Stomach (tissue), 9 donors: ENCODE results near the gene PLSCR3. TPM values are rescaled to one million over a fixed set of nuclear protein-coding genes. Genes with fewer than 3 reads are reported as not detected.

ENCODE experiments used
- DNase-seq, 2 donors: peaks; one replicate each; pipeline versions ENCODE4 v3.0.0 to v3.0.0-alpha.2; 2013 to 2019
- H3K27ac ChIP-seq, 5 donors: fragments of 200-600 bp in 4 of 5; sonication (generic) in 4 of 5; one replicate each; pipeline ENCODE4 v1.5.1; 2013 to 2019; ENCODE audit warnings: mild to moderate bottlenecking in 1 of 5, moderate library complexity in 1 of 5
- H3K27me3 ChIP-seq, 3 donors: fragments of 200-600 bp; sonication (generic); one replicate each; pipeline ENCODE4 v1.5.1; 2017 to 2019; ENCODE audit warnings: mixed run types in 1 of 3
- H3K36me3 ChIP-seq, 4 donors: fragments of 200-600 bp; sonication (generic); 1 replicate in 3 of 4; 2 replicates in 1 of 4; pipeline ENCODE4 v1.5.1; 2016 to 2019
- H3K4me1 ChIP-seq, 4 donors: fragments of 200-600 bp; sonication (generic); one replicate each; pipeline ENCODE4 v1.5.1; 2016 to 2019
- H3K4me3 ChIP-seq, 4 donors: fragments of 200-600 bp; sonication (generic) in 3 of 4; one replicate each; pipeline ENCODE4 v1.5.1; 2016 to 2019; ENCODE audit warnings: mild to moderate bottlenecking in 1 of 4
- H3K9me3 ChIP-seq, 4 donors: fragments of 200-600 bp; sonication (generic); one replicate each; pipeline ENCODE4 v1.5.1; 2016 to 2019
- EP300 ChIP-seq: sonication (generic); formaldehyde crosslinking; IDR thresholded peaks from one replicate; pipeline ENCODE4 v1.6.1; 2017; ENCODE audit warnings: antibody characterized with exemption
- POLR2A ChIP-seq, 4 donors: fragments of 450-650 bp; IDR thresholded peaks; one replicate each; pipeline ENCODE4 v1.6.1; 2016; ENCODE audit warnings: antibody characterized with exemption in 4 of 4, control low read depth in 2 of 4, mild to moderate bottlenecking in 1 of 4, moderate library complexity in 1 of 4
- POLR2AphosphoS5 ChIP-seq, 3 donors: sonication (generic); formaldehyde crosslinking; IDR thresholded peaks; one replicate each; pipeline ENCODE4 v1.6.1; 2016; ENCODE audit warnings: antibody characterized with exemption in 3 of 3
- WGBS, 5 donors: extraction: QIAGEN DNeasy Blood & Tissue Kit in 3 of 5; methylation state at CpG; one replicate each; pipeline versions ENCODE4 v1.1.5 to v1.1.7; 2013 to 2018; 5-methylcytosine and 5-hydroxymethylcytosine counted together
- intact Hi-C: fragments of 100-400 bp; cut with DNase I; formaldehyde crosslinking; loops from one replicate; pipeline ENCODE4 v1.15.1; 2023; ENCODE audit warnings: low total_unique reads
- polyA plus RNA-seq, 3 donors: library from polyadenylated mRNA; stranded (reverse); fragments of 200-250 nt; gene quantifications; one replicate each; pipeline ENCODE4 v1.2.3, GENCODE V29; 2013
- total RNA-seq, 5 donors: library from RNA; depleted of rRNA; stranded (reverse); fragments of >200 nt; gene quantifications; one replicate each; pipeline versions ENCODE4 v1.1.0 to v1.2.3, GENCODE V29; 2014 to 2016
- TF ChIP-seq, protein P1 (sequence below), 7 experiments: fragments of 450-650 bp in 4 of 7; fragments of 200-600 bp in 3 of 7; sonication (generic) in 3 of 7; IDR thresholded peaks; one replicate each; pipeline ENCODE4 v1.5.1; 2016 to 2019; ENCODE audit warnings: antibody characterized with exemption in 7 of 7, control low read depth in 2 of 7, mild to moderate bottlenecking in 1 of 7
- donor health status: healthy with polysubstance abuse.
- donor health status: Bipolar disorder and iron deficiency.
- donor health status: healthy.

Gene PLSCR3
- total and polyA plus RNA-seq, 8 donors: 7.9 to 101 (median 24.4) TPM; not detected in 1

GRCh38 chr17:7426203-7426863 lies 32.0 kb upstream of the PLSCR3 start:
- H3K4me1 ChIP-seq: no peaks in the 10 kb centered on the region
- H3K36me3 ChIP-seq: no peaks in the 10 kb centered on the region
- 89 to 94% (median 93%) methylated on average over 28 to 33 of the region's 33 CpGs for WGBS, 5 donors
- intact Hi-C loops: loop anchor here (10.0 kb wide), 1 partner anchor 62 kb away; no protein-coding TSS in a partner anchor
- no peak overlapping the region for H3K4me3 ChIP-seq
- TF ChIP-seq POLR2A (IDR thresholded peaks at IDR 0.05): no peak
- TF ChIP-seq, protein P1, sequence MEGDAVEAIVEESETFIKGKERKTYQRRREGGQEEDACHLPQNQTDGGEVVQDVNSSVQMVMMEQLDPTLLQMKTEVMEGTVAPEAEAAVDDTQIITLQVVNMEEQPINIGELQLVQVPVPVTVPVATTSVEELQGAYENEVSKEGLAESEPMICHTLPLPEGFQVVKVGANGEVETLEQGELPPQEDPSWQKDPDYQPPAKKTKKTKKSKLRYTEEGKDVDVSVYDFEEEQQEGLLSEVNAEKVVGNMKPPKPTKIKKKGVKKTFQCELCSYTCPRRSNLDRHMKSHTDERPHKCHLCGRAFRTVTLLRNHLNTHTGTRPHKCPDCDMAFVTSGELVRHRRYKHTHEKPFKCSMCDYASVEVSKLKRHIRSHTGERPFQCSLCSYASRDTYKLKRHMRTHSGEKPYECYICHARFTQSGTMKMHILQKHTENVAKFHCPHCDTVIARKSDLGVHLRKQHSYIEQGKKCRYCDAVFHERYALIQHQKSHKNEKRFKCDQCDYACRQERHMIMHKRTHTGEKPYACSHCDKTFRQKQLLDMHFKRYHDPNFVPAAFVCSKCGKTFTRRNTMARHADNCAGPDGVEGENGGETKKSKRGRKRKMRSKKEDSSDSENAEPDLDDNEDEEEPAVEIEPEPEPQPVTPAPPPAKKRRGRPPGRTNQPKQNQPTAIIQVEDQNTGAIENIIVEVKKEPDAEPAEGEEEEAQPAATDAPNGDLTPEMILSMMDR (IDR thresholded peaks at IDR 0.05): no peak
- TF ChIP-seq EP300: no peak
- TF ChIP-seq POLR2AphosphoS5 (IDR thresholded peaks at IDR 0.05): no peak
- no peaks in the 10 kb centered on the region for H3K27me3 ChIP-seq
- no peak for DNase-seq
- no peaks in the 10 kb centered on the region for H3K9me3 ChIP-seq
- H3K27ac ChIP-seq: no peak overlapping the region

DNA sequence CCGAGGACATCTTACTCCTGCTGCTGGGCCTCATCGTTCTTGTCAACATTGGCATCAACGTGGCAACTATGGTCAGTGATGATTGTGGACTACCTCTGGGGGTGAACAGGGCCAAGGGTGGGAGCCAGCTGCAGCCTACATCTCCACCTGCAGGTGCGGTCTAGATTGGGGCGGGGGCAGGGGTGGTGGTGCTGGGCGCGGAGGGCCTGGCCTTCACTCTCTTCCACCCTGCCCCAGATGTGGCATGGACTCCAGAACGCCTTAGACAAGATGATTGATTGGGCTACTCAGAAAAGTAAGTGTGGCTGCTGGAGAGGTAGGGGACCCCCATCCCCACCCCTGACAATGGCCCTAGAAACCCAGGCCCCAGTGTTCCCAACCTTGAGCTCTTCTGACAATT lies 31.4 kb upstream of the PLSCR3 start:
- H3K4me1 ChIP-seq: no peaks in the 10 kb centered on the region
- no peaks in the 10 kb centered on the region for H3K36me3 ChIP-seq
- H3K27me3 ChIP-seq: no peaks in the 10 kb centered on the region
- no peak overlapping the region for H3K4me3 ChIP-seq
- H3K9me3 ChIP-seq: no peaks in the 10 kb centered on the region
- H3K27ac ChIP-seq: no peak overlapping the region
- WGBS, 5 donors: 79 to 91% (median 85%) methylated on average over 7 to 8 of the region's 8 CpGs
- intact Hi-C loops: loop anchor here (10.0 kb wide), 1 partner anchor 61 kb away; no protein-coding TSS in a partner anchor
- no peak for TF ChIP-seq EP300
- no peak for TF ChIP-seq POLR2A (IDR thresholded peaks at IDR 0.05)
- DNase-seq: no peak

DNA sequence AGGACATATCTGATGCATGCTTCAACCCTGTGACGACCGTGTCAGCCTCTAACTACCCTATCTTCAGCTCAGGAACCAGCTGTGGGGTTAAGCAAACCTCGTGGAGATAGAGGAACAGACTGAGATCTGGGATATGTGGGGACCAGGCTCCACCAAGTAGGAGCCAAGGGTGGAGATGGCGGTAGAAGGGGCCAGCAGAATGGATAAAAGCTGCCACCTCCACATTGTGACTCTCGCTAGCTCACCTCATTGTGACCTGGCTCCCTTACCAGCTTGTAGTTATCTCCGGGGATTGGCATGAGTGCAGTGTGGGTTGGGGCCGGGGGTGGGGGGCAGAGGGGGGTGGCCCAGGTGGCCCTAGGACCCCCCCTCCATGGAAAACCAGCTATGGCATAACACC lies 31.0 kb upstream of the PLSCR3 start, which contains the start of gene SPEM2:
TSS of gene SPEM2 (plus strand) at position 301 of the 400 bp plus-strand sequence. CDS start at position 374, 73 bp downstream.
- Histone ChIP-seq H3K27ac (no peak within 1 kb of the TSS), H3K4me3 (no peak within 1 kb of the TSS), H3K4me1 (no peaks in the 10 kb centered on the region), H3K36me3 (no peaks in the 10 kb centered on the region), H3K9me3 (no peaks in the 10 kb centered on the region), H3K27me3 (no peaks in the 10 kb centered on the region)
- WGBS, 5 donors: 47 to 83% (median 57%) methylated on average over 6 to 7 of the region's 7 CpGs
- intact Hi-C loops: loop anchor here (10.0 kb wide), 1 partner anchor 61 kb away; no protein-coding TSS in a partner anchor
- no peak for TF ChIP-seq EP300
- DNase-seq: no peak

DNA sequence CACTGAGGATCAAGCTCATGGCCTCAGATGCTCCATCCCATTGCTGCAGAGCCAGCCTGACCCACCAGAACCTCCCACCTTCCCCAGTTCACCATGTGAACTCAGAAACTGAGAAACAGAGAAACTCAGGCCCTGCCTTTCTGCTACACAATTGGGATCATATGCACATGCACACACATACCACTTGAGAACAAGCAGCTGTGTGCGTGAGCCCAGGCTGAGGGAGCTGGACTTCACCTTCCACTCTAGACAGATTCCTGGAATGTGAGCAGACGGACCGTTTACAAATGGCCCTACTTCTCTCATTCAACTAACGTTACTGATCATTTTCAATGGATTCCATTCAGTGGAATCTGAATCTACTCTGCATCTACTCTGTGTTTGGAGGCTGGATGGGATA lies 29.4 kb upstream of the PLSCR3 start:
- TF ChIP-seq EP300: no peak
- TF ChIP-seq, protein P1 (IDR thresholded peaks at IDR 0.05): no peak
- no peak for TF ChIP-seq POLR2A (IDR thresholded peaks at IDR 0.05)
- no peak for TF ChIP-seq POLR2AphosphoS5 (IDR thresholded peaks at IDR 0.05)
- intact Hi-C loops: loop anchor here (10.0 kb wide), 1 partner anchor 59 kb away; no protein-coding TSS in a partner anchor
- 46 to 71% (median 59%) methylated on average over 4 of the region's 4 CpGs for WGBS, 5 donors
- no peak overlapping the region for H3K4me3 ChIP-seq
- H3K4me1 ChIP-seq: no peaks in the 10 kb centered on the region
- no peak overlapping the region for H3K27ac ChIP-seq
- DNase-seq: peak in 1 of 2 donors; percentile 43
- H3K27me3 ChIP-seq: no peaks in the 10 kb centered on the region
- no peaks in the 10 kb centered on the region for H3K36me3 ChIP-seq
- H3K9me3 ChIP-seq: no peaks in the 10 kb centered on the region

DNA sequence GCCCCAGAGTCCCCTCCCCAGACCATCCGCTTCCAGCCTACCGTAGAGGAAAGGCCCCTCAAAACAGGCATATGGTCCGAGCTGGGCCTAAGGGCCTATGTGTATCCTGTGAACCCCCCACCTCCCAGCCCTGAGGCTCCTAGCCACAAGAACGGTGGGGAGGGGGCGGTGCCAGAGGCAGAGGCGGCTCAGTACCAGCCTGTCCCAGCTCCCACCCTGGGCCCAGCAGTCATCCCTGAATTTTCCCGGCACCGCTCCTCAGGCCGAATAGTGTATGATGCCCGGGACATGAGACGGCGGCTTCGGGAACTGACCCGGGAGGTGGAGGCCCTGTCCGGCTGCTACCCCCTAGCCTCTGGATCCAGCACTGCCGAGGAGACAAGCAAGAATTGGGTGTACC lies 26.9 kb upstream of the PLSCR3 start:
- intact Hi-C loops: loop anchor here (10.0 kb wide), 1 partner anchor 56 kb away; no protein-coding TSS in a partner anchor
- H3K9me3 ChIP-seq: no peaks in the 10 kb centered on the region
- no peak for DNase-seq
- H3K4me3 ChIP-seq: no peak overlapping the region
- peaks cover 0 to 23% (median 9%) of the 10 kb centered on the region in 4 donors for H3K36me3 ChIP-seq
- peaks cover 0 to 5% (median 0%) of the 10 kb centered on the region in 3 donors for H3K27me3 ChIP-seq
- WGBS, 5 donors: 90 to 94% (median 94%) methylated on average over 14 to 16 of the region's 16 CpGs
- H3K27ac ChIP-seq: no peak overlapping the region
- TF ChIP-seq EP300: no peak
- TF ChIP-seq, protein P1 (IDR thresholded peaks at IDR 0.05): no peak
- TF ChIP-seq POLR2AphosphoS5 (IDR thresholded peaks at IDR 0.05): no peak
- no peak for TF ChIP-seq POLR2A (IDR thresholded peaks at IDR 0.05)
- H3K4me1 ChIP-seq: no peaks in the 10 kb centered on the region
